ENCODE results near the gene CAB39L.

The CAB39L gene

DNA sequence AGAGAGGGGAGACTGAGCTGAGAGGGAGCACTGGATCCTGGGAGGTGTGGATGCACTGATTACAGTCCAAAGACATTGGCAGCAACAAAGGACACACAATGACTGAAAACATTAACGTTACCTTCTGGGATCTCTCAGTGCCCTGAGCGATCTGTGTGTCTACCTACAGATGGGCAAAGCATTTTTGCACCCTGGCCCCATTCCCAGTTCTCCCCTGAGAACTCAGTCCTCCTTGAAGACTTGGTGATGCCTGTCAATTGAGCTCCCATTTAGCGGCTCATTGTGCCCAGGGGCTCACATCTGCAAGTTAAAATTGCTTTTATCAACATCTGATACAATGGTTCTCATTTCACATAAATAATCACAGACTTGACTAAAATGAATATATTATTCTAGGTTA is 133.6 kb downstream of the CAB39L start:
- no peak overlapping the region for H3K4me3 ChIP-seq
- H3K36me3 ChIP-seq: peaks cover 0 to 14% (median 4%) of the 10 kb centered on the region in 11 experiments; a peak in 6 of 22 replicates
- H3K4me1 ChIP-seq: peaks cover 14 to 67% (median 35%) of the 10 kb centered on the region in 10 experiments
- no peak overlapping the region for H3K27ac ChIP-seq
- H3K4me2 ChIP-seq: peak overlapping the region in 1 of 11 experiments; percentile 26; a peak in 3 of 22 replicates
- no peak overlapping the region for H3K9ac ChIP-seq
- no peaks in the 10 kb centered on the region for H4K20me1 ChIP-seq
- TF ChIP-seq Cebpa-rat (IDR thresholded peaks at IDR 0.05): no peak
- no peaks in the 10 kb centered on the region for H3K9me3 ChIP-seq (replicated peaks in 1 of 11)
- H3K27me3 ChIP-seq: no peaks in the 10 kb centered on the region

DNA sequence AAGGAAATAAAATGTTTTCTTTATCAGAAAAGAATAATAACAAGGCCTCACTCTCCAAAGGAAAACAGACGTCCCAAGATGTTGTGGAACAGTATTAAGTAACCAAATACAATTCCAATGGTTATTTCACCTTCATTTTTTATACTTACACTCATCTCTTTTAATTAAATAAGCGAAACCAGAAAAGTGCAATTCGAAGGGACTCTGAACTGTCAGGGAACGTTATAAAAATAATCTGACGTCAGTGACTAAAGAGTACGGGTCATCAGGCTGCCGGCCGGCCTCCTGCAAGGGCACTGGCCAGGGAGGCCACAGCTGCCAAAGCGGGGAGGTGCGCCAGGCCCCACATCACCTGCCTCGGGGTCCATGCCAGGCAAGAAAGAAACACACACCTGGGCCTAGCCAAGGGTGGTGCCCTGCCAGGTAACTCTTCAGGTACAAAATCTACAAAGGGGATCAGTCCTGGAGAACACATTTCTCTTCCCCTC is 134.9 kb downstream of the CAB39L start:
- H3K4me1 ChIP-seq: peaks cover 6 to 71% (median 32%) of the 10 kb centered on the region in 10 experiments
- peaks cover 0 to 14% (median 4%) of the 10 kb centered on the region in 11 experiments; a peak in 6 of 22 replicates for H3K36me3 ChIP-seq
- no peak overlapping the region for H3K4me2 ChIP-seq
- H3K9me3 ChIP-seq (replicated peaks in 1 of 11): no peaks in the 10 kb centered on the region
- H3K27me3 ChIP-seq: no peaks in the 10 kb centered on the region
- H3K4me3 ChIP-seq: no peak overlapping the region
- TF ChIP-seq Cebpa-rat (IDR thresholded peaks at IDR 0.05): no peak
- no peaks in the 10 kb centered on the region for H4K20me1 ChIP-seq
- H3K9ac ChIP-seq: no peak overlapping the region
- H3K27ac ChIP-seq: no peak overlapping the region

DNA sequence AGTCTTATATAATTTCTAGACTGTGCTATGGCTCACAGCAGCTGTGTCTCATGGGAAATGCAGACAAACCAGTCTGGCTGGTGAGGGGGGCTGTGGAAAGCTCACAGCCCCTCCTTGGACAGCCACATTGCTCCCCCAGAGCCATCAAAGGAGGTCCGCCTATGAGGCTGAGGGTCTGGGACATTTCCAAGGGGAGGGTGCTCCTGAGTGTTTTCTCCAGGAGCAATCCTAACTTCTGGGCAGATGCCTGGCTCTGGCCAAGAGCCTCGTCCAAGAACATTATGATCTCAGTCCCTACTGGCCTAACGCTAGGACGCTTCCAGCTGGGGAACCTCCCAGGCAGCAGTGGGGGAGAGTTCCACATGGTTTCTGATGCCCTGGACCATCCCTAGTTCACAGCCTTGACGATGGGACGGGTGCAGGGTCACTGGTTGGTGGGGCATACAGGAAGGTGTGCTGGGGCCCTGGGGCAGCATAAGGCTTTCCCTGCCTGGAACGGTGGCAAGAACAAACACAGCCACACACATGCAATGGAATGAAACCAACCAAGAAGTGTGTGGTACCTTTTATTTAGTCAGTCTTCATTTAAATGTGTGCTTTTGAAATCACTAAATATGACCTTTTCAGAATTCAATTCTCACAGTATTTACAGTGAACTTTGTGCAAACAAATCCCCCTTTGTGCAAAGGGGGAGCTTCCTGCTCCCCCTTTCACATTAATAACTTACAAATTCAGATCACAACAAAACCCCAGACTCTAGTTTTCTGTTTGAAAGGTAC is 135.6 kb downstream of the CAB39L start:
- Histone ChIP-seq H3K36me3 (peaks cover 0 to 14% (median 0%) of the 10 kb centered on the region in 11 experiments; a peak in 6 of 22 replicates), H3K4me1 (peaks cover 6 to 73% (median 34%) of the 10 kb centered on the region in 10 experiments; a peak in 19 of 20 replicates), H3K9ac (no peak overlapping the region), H3K4me3 (no peak overlapping the region), H3K9me3 (replicated peaks in 1 of 11) (no peaks in the 10 kb centered on the region), H3K4me2 (peak overlapping the region in 7 of 11 experiments; percentile 11 to 66 (median 44); a peak in 11 of 22 replicates), H4K20me1 (no peaks in the 10 kb centered on the region), H3K27ac (no peak overlapping the region), H3K27me3 (no peaks in the 10 kb centered on the region)
- TF ChIP-seq Cebpa-rat (IDR thresholded peaks at IDR 0.05): no peak

DNA sequence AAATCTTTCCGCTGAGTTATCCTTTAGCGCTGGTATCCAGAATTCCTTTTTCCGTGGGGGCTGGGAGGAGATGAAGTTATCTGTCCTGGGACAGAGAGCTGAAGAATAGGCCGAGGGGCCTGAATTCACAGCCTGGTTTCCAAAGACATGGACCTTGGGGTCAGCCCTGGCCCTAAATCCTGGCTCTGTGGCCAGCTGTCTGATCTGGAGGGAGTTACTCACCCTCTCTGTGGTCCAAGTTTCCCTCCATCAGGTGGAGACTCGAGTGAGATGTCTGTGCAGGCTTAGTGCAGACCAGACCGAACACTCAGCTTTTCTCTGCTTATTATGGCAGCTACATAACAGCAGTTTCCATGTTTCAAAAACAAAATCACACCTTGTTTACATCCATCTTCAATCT is 136.5 kb downstream of the CAB39L start:
- no peak for TF ChIP-seq Cebpa-rat (IDR thresholded peaks at IDR 0.05)
- no peak overlapping the region for H3K9ac ChIP-seq
- peaks cover 0 to 14% (median 0%) of the 10 kb centered on the region in 11 experiments; a peak in 6 of 22 replicates for H3K36me3 ChIP-seq
- no peaks in the 10 kb centered on the region for H3K27me3 ChIP-seq
- no peaks in the 10 kb centered on the region for H3K9me3 ChIP-seq (replicated peaks in 1 of 11)
- H3K27ac ChIP-seq: no peak overlapping the region
- no peak overlapping the region for H3K4me3 ChIP-seq
- no peaks in the 10 kb centered on the region for H4K20me1 ChIP-seq
- peak overlapping the region in 3 of 11 experiments; percentile 39 to 47 (median 44); a peak in 3 of 22 replicates for H3K4me2 ChIP-seq
- H3K4me1 ChIP-seq: peaks cover 7 to 80% (median 43%) of the 10 kb centered on the region in 10 experiments; a peak in 19 of 20 replicates

DNA sequence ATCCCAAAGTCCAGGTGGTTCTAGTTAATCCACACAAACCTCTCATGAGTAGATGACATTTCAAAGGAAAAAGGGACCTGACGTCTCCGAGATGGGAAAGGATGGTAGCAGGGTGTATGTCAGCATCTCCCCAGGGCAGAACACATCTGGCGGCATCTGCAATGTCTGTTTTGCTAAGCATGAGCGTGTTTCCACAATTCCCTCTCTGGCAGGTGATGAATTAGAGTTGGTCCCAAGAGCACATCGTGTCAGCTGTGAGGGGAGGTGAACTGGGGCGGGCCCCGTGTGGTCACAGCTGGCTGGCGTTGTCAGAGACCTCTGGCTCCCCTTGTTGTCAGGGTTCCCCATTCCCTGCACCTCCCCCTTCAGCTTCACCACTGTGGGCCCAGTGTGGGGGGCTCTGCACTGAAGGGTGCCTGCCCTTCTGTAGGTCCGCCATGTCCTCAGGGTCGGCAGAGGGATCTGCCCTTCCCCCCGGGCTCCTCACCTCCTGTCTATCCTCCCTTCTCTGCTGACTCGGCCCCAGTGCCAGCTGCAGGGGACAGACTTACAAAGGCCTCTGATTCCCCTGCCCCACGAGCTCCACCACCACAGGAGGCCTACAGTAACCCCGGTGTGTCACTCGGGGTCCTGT is 138.0 kb downstream of the CAB39L start:
- no peaks in the 10 kb centered on the region for H3K27me3 ChIP-seq
- peaks cover 0 to 14% (median 0%) of the 10 kb centered on the region in 11 experiments; a peak in 6 of 22 replicates for H3K36me3 ChIP-seq
- H3K4me1 ChIP-seq: peaks cover 7 to 80% (median 48%) of the 10 kb centered on the region in 10 experiments; a peak in 19 of 20 replicates
- H4K20me1 ChIP-seq: no peaks in the 10 kb centered on the region
- no peak overlapping the region for H3K4me3 ChIP-seq
- no peak overlapping the region for H3K27ac ChIP-seq
- H3K9me3 ChIP-seq (replicated peaks in 1 of 11): no peaks in the 10 kb centered on the region
- no peak overlapping the region for H3K9ac ChIP-seq
- TF ChIP-seq Cebpa-rat (IDR thresholded peaks at IDR 0.05): no peak
- peak overlapping the region in 9 of 11 experiments; percentile 23 to 77 (median 58); a peak in 16 of 22 replicates for H3K4me2 ChIP-seq

DNA sequence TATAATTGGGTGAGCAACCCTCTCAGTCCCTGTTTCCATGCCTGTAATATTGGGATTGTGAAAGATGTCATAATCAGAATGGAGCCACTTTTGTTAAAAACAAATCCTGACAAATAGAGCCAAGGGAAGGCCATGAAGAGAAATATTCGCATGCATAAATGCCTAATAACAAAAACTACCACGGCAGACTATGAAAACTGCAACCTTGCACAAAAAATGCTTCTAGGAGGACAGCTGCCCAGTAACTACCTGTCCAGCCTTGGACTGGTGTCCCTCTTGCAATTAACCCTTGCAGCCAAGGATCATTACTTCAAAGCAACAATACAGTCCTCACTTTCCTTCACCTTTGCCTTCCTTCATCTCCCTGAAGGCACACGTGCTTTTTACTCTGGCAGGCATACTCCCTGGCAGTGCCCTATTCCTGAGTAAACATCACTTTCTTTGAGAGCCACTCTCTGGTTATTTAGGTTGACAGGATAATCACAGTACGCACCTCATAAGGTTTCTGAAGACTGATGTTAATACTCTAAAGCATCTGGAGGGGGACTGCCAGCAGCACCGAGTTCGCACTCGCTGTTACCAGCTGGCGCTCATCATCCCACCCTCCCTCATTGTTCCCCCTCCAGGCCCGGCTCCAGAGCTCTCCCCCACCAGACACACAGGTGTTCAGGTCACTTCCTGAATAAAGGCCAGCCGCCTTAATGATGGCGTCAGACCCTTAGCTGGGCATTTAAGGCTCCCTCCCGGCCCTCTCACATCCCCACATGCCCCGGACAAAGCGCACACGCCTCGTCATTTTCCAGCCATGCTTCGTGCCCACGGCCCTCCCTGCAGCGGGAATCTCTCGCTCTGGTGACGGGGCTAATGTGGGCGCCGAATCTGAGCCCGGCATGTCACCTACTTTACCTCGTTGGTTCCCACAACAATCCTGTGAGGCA is 138.8 kb downstream of the CAB39L start:
- Histone ChIP-seq H3K9ac (no peak overlapping the region), H3K4me3 (no peak overlapping the region), H3K4me2 (peak overlapping the region in 9 of 11 experiments; percentile 23 to 77 (median 58); a peak in 14 of 22 replicates), H3K27me3 (no peaks in the 10 kb centered on the region), H3K36me3 (peaks cover 0 to 5% (median 0%) of the 10 kb centered on the region in 11 experiments; a peak in 6 of 22 replicates), H4K20me1 (no peaks in the 10 kb centered on the region), H3K9me3 (replicated peaks in 1 of 11) (no peaks in the 10 kb centered on the region), H3K27ac (no peak overlapping the region), H3K4me1 (peaks cover 7 to 80% (median 55%) of the 10 kb centered on the region in 10 experiments; a peak in 19 of 20 replicates)
- TF ChIP-seq Cebpa-rat (IDR thresholded peaks at IDR 0.05): no peak

DNA sequence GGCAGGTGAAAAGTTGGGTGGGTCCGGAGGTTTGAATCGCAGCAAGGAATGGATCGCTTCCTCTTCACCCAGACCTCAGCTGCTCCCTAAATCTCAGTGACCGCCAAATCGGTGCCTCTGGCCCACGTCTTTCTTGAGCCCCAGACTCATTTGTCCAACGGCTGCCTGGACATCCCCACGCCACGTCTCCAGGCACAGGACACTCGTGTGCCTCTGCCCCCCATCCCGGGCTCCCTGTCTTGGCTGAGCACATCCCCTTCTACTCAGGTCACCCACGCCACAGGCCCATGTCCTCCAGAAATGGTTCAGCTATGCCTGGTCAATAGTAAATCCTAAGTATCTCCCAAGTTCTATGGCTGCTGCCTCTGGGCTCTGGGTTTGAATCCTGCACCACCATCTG is 139.5 kb downstream of the CAB39L start:
- Histone ChIP-seq H3K36me3 (no peaks in the 10 kb centered on the region), H3K27ac (no peak overlapping the region), H3K4me1 (peaks cover 7 to 76% (median 55%) of the 10 kb centered on the region in 10 experiments; a peak in 19 of 20 replicates), H3K27me3 (no peaks in the 10 kb centered on the region), H4K20me1 (no peaks in the 10 kb centered on the region), H3K4me2 (peak overlapping the region in 2 of 11 experiments; percentile 54 to 67; a peak in 1 of 22 replicates), H3K9ac (no peak overlapping the region), H3K4me3 (no peak overlapping the region), H3K9me3 (replicated peaks in 1 of 11) (no peaks in the 10 kb centered on the region)
- TF ChIP-seq Cebpa-rat (IDR thresholded peaks at IDR 0.05): no peak

DNA sequence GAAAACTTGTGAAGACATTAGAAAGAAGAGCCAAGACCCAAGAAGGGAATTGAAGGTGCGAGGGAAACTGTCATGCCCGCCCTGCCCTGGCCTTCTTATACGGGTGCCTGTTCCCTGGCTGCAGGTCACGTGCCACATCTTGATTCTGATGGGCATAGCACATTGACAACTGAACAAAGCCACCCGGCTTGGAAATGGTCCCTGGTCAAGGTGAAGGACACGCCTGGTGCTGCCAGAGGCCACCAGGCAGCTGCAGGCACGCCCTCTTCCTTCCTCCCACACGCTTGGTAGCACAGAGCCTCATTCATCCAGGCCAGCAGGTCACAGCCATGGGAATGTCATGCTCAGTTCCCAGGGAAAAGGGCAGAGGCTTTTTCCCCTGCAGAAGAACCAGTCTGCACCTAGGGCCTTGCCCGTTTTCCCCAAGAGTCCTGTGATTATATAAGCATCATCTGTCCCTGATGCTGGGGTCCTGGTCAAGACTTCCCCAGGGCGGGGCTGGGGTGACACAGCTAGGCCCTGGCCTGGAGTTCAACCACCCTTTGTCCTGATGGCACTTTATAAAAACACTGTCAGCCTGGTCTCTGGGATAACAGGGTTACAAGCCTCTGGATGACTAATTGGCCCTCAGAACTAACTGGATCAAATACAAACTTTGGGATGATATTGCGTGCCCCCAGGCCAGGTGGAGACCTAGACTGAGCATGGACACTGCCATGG is 140.2 kb downstream of the CAB39L start:
- H3K9ac ChIP-seq: no peak overlapping the region; a peak in 1 of 22 replicates
- no peaks in the 10 kb centered on the region for H3K27me3 ChIP-seq
- no peak overlapping the region for H3K4me3 ChIP-seq

More for the DNA sequence above, 140.2 kb downstream of the CAB39L start:
- H4K20me1 ChIP-seq: no peaks in the 10 kb centered on the region
- H3K36me3 ChIP-seq: no peaks in the 10 kb centered on the region
- H3K4me1 ChIP-seq: peaks cover 7 to 76% (median 55%) of the 10 kb centered on the region in 10 experiments; a peak in 19 of 20 replicates
- no peak overlapping the region for H3K27ac ChIP-seq
- peak overlapping the region; percentile 33 to 67 (median 56); a peak in 20 of 22 replicates for H3K4me2 ChIP-seq
- no peaks in the 10 kb centered on the region for H3K9me3 ChIP-seq (replicated peaks in 1 of 11)
- TF ChIP-seq Cebpa-rat (IDR thresholded peaks at IDR 0.05): no peak

All from BLaER1 treated with 17β-estradiol and CSF1 and Interleukin-3, amounts not matched to agents 10 nM and 100 nM (cell line).